ENCODE results near the gene ESR2.

The ESR2 gene

GRCh38 chr14:64080452-64080851 lies 213.7 kb downstream of the ESR2 start:
- Histone ChIP-seq H3K4me3 (IDR thresholded peaks at IDR 0.05; ENCODE audit: insufficient read depth, low read depth, low read length) (no peak overlapping the region), H3K9ac (no peak overlapping the region), H3K4me2 (no peak overlapping the region), H4K20me1 (ENCODE audit: insufficient read depth) (no peaks in the 10 kb centered on the region), H3K79me2 (ENCODE audit: insufficient read depth, low read depth) (no peaks in the 10 kb centered on the region), H3K36me3 (ENCODE audit: insufficient read depth) (no peaks in the 10 kb centered on the region; the same call in 1 of the 2 replicates), H3K27me3 (ENCODE audit: insufficient read depth, low read depth) (no peaks in the 10 kb centered on the region), H2AFZ (ENCODE audit: low read depth) (no peak overlapping the region), H3K27ac (no peak overlapping the region), H3K4me1 (ENCODE audit: low read depth, poor library complexity, severe bottlenecking) (no peaks in the 10 kb centered on the region)
- no peak for TF ChIP-seq CTCF (conservative IDR thresholded peaks at IDR 0.05; ENCODE audit: low read depth, low read length)

- Histone ChIP-seq H2AFZ (ENCODE audit: low read depth) (no peak overlapping the region), H3K9ac (no peak overlapping the region), H3K4me3 (IDR thresholded peaks at IDR 0.05; ENCODE audit: insufficient read depth, low read depth, low read length) (no peak overlapping the region), H3K4me1 (ENCODE audit: low read depth, poor library complexity, severe bottlenecking) (no peaks in the 10 kb centered on the region), H3K27me3 (ENCODE audit: insufficient read depth, low read depth) (no peaks in the 10 kb centered on the region), H3K36me3 (ENCODE audit: insufficient read depth) (no peaks in the 10 kb centered on the region; the same call in 1 of the 2 replicates), H3K4me2 (no peak overlapping the region), H3K79me2 (ENCODE audit: insufficient read depth, low read depth) (no peaks in the 10 kb centered on the region), H4K20me1 (ENCODE audit: insufficient read depth) (no peaks in the 10 kb centered on the region), H3K27ac (no peak overlapping the region)
- no peak for TF ChIP-seq CTCF (conservative IDR thresholded peaks at IDR 0.05; ENCODE audit: low read depth, low read length)
Measured at GRCh38 chr14:64075613-64076005, 218.6 kb downstream of the ESR2 start.

GRCh38 chr14:64074961-64075612 lies 219.1 kb downstream of the ESR2 start:
- Histone ChIP-seq H3K27me3 (ENCODE audit: insufficient read depth, low read depth) (no peaks in the 10 kb centered on the region), H3K4me1 (ENCODE audit: low read depth, poor library complexity, severe bottlenecking) (no peaks in the 10 kb centered on the region), H3K4me3 (IDR thresholded peaks at IDR 0.05; ENCODE audit: insufficient read depth, low read depth, low read length) (no peak overlapping the region), H3K36me3 (ENCODE audit: insufficient read depth) (no peaks in the 10 kb centered on the region; the same call in 1 of the 2 replicates), H3K9ac (no peak overlapping the region), H4K20me1 (ENCODE audit: insufficient read depth) (no peaks in the 10 kb centered on the region), H2AFZ (ENCODE audit: low read depth) (no peak overlapping the region), H3K79me2 (ENCODE audit: insufficient read depth, low read depth) (no peaks in the 10 kb centered on the region), H3K27ac (no peak overlapping the region), H3K4me2 (no peak overlapping the region)
- TF ChIP-seq CTCF (conservative IDR thresholded peaks at IDR 0.05; ENCODE audit: low read depth, low read length): no peak

- Histone ChIP-seq H3K27ac (no peak overlapping the region), H4K20me1 (ENCODE audit: insufficient read depth) (no peaks in the 10 kb centered on the region), H3K4me1 (ENCODE audit: low read depth, poor library complexity, severe bottlenecking) (no peaks in the 10 kb centered on the region), H3K36me3 (ENCODE audit: insufficient read depth) (no peaks in the 10 kb centered on the region), H3K4me3 (IDR thresholded peaks at IDR 0.05; ENCODE audit: insufficient read depth, low read depth, low read length) (no peak overlapping the region), H3K79me2 (ENCODE audit: insufficient read depth, low read depth) (no peaks in the 10 kb centered on the region), H3K27me3 (ENCODE audit: insufficient read depth, low read depth) (no peaks in the 10 kb centered on the region), H3K9ac (no peak overlapping the region), H3K4me2 (no peak overlapping the region), H2AFZ (ENCODE audit: low read depth) (no peak overlapping the region)
- no peak for TF ChIP-seq CTCF (conservative IDR thresholded peaks at IDR 0.05; ENCODE audit: low read depth, low read length)
Measured at GRCh38 chr14:64069634-64070359, 224.4 kb downstream of the ESR2 start.
